HG03064 (cell line): ENCODE data around the gene MGAT4B.
"Not testable (repeated sequence)": the region's sequence is repeated elsewhere in the genome, so short reads cannot be mapped to it uniquely, and the experiment has no call there.

Experiments
- ATAC-seq: cut with Tn5 transposase; IDR thresholded peaks from one replicate; pipeline ENCODE4 v1.9.1; 2021; ENCODE audit warnings: low read depth; ENCODE audit not compliant: unreplicated experiment

The MGAT4B gene

DNA sequence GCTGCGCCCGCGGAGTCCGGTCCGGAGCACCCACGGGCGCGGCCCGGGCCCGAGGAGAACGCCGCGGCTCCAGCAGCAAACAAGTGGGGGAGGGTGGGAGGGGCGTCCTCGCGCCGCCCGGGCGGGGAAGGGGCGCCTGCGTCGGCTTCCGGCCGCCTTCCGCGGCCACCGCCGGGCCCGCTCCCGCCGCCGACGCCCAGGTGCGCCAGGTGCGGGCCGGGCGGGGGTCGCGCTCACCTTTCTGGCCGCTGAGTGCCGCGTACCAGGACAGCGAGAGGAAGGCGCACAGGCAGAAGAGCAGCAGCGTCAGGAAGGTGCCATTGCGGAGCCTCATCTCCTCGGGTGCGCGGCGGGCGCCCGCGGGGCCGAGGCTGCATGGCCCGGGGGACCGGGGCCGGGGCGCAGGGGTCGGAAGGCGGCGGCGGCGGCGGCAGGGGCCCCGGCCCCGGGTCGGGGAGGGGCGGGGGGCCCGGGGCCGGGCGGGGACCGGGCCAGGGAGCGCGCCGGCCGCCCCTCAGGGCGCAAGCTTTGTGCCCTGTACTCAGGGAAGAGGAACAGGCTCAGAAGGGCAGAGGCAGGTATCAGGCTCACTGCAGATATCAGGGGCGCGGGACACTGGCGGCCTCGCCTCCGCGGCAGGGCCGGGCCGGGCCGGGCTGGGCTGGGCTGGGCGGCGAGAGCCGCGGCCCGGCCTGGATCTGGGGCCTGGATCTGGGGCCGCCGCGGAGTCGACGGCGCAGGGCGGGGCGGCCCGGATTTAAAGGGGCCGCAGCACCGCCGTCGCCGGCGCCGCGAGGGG lies at the start of gene MGAT4B:
MGAT4B (minus strand) TSS at position 617 of the 799 bp plus-strand sequence; CDS start at position 334, 283 bp downstream.
- ATAC-seq = peak; percentile 69

DNA sequence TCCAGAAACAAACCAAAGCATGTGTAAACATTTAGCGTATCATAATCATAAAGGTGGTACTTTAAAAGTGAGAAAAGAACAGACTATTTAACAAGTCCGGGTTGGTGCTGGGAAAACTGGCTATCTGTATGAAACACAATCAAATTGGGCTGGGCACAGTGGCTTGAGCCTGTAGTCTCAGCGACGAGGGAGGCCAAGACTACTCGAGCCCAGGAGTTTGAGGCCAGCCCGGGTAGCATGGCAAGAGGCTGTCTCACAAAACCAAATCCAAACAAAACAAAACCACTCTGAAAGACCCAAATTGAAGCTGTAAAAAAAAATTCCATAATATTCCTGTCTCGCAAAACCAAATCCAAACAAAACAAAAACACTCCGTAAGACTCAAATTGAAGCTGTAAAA lies 47.7 kb upstream of the MGAT4B start:
- no peak for ATAC-seq

DNA sequence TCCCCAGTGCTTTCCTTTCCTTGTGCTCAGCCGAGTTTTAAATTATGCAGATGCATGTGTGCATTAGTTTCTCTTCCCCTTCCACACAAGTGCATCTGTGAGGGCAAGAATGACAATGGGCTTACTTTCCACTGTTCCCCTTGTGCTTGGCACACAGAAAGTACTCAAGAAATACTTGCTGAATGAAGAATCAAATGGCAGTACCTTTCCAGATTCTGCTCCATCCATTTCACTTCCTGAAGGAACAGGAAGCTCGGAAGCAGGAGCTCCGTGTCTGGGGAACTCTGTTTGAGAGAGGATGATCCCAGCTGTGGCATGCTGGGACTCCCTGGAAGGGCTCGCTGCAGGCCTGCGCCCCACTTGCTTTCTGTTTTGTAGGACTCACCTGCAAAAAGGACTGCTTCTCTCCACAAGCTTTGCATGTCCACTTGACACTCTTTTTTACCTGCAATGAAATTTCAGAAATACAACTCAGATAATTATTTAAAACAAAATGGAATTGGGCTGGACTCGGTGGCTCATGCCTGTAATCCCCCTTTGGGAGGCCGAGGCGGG lies 46.4 kb upstream of the MGAT4B start:
- ATAC-seq = peak; percentile 81

DNA sequence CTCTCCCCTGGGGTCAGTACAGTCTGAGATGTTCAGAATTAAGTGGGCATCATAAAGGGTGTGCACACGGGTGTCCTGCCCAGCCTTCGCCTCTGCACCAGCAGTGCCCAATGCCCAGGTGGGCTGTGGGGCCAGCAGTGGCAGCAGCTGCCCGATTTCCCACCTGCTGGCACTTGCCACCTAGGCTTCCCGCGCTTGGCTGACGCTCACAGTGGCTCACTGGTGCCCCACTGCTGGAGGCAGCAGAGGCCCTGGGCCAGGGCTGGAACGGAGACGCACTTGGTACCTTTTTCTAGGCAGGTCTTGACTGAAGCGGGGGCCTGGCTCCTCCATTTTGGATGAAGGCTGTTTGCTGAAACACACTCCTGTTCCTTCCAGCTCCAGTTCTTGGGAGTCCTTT lies 35.0 kb upstream of the MGAT4B start:
- ATAC-seq = no peak

DNA sequence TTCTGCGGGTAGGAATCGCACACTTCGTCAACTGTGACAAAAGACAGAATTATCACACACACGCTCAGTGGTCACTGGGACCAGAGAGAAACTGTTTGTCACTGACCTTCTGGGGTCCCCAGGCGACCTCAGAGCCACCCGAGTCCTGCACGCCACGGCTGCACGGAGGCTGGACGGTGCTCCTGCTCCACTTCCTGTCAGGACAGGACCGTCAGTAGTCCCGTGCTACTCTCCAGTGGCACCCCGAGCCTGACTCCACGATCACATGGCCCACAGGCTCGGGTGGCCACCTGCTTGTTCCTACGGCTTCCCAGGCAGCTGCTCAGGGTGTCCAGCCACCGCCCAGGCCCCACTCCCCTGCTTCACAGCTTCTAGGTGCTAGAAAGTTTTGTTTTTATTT lies 34.1 kb upstream of the MGAT4B start:
- no peak for ATAC-seq

DNA sequence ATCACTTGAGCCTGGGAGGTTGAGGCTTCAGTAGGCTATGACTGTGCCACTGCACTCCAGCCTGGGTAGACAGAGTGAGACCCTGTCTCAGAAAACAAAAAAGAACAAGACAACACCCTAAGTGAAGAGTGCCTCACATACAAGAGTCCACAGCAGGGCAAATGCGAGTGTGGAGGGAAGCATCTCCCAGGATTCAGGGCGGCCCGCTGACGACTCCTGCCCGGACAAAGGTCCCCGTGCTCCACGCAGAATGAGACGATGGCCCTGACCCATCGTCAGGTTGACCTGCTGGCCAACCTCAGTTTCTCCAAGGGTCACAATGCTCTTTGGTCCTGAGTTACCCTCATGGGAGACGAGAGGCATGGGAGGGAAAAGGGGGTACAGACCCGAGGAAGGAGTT lies 33.7 kb upstream of the MGAT4B start:
- ATAC-seq = no peak

DNA sequence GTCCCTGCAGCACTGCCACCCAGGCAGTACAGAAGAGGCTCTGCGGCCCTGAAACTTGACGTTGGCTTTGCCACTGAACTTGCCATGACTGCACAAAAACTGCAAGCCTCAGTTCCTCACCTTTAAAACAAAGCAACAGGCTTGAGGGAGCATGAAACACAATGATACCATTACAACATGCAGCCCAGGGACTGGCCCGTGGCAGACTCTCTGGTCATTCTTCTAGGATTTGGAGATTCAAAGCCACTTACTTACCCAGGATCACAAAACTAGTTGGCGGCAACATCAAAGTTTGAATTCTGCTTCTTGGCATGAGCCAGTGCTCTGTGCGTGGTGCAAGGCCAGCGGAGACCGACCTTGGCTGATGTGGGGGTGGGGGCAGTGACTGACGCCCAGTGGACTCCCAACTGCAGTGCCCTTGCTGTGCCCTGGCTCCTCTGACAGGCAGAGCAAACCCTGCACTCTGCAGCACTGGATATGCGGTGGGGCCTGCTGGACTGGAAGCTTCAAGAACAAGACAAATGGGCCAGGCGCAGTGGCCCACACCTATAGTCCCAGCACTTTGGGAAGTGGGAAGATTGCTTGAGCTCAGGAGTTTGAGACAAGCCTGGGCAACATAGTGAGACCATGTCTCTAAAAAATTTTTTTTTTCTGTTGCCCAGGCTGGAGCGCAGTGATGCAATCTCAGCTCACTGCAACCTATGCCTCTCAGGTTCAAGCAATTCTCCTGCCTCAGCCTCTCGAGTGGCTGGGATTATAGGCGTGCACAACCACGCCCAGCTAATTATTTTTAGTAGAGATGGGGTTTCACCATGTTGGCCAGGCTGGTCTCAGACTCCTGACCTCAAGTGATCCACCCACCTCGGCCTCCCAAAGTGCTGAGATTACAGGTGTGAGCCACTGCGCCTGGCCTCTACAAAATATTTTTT lies 32.9 kb upstream of the MGAT4B start:
- ATAC-seq = no peak

DNA sequence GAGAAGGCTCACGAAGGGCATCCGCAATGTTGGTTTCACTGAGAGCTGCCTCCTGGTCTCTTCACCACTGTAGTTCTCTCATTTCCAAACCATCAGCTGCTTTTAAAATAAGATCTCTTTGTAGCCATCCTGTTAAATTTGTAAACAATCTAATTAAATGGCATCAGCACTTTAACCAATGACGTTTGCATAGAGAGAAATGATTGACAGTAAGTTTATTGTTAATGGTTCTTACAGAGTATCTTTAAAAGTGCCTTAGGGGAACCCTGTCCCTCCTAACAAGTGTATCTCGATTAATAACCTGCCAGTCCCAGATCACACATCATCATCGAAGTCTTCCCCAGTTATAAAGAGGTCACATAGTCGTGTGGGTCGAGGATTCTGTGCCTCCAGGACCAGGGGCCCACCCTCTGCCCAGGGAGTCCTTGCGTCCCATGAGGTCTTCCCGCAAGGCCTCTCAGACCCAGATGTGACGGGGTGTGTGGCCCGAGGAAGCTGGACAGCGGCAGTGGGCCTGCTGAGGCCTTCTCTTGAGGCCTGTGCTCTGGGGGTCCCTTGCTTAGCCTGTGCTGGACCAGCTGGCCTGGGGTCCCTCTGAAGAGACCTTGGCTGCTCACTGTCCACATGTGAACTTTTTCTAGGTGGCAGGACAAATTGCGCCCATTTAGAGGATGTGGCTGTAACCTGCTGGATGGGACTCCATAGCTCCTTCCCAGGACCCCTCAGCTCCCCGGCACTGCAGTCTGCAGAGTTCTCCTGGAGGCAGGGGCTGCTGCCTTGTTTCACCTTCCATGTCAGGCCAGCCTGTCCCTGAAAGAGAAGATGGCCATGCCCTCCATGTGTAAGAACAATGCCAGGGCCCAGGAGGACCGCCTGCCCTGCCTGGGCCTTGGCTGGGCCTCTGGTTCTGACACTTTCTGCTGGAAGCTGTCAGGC lies 30.7 kb upstream of the MGAT4B start:
- no peak for ATAC-seq

DNA sequence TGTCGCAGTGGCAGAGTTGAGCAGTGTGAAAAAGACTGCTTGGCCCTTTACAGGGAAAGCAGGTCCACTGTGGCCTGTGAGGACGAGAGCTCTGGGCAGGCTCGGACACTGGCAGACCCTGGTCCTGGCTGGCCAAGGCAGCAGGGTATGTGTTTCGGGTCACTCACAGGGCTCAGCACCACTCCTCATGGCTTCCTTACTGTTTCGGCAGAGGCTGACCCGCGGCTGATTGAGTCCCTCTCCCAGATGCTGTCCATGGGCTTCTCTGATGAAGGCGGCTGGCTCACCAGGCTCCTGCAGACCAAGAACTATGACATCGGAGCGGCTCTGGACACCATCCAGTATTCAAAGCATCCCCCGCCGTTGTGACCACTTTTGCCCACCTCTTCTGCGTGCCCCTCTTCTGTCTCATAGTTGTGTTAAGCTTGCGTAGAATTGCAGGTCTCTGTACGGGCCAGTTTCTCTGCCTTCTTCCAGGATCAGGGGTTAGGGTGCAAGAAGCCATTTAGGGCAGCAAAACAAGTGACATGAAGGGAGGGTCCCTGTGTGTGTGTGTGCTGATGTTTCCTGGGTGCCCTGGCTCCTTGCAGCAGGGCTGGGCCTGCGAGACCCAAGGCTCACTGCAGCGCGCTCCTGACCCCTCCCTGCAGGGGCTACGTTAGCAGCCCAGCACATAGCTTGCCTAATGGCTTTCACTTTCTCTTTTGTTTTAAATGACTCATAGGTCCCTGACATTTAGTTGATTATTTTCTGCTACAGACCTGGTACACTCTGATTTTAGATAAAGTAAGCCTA lies 29.8 kb upstream of the MGAT4B start:
- peak; percentile 61 for ATAC-seq

DNA sequence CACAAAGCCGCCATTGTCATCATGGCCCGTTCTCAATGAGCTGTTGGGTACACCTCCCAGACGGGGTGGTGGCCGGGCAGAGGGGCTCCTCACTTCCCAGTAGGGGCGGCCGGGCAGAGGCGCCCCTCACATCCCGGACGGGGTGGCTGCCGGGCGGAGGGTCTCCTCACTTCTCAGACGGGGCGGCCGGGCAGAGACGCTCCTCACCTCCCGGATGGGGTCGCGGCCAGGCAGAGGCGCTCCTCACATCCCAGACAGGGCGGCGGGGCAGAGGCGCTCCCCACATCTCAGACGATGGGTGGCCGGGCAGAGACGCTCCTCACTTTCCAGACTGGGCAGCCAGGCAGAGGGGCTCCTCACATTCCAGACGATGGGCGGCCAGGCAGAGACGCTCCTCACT lies 28.2 kb upstream of the MGAT4B start:
- ATAC-seq = not testable (repeated sequence)

DNA sequence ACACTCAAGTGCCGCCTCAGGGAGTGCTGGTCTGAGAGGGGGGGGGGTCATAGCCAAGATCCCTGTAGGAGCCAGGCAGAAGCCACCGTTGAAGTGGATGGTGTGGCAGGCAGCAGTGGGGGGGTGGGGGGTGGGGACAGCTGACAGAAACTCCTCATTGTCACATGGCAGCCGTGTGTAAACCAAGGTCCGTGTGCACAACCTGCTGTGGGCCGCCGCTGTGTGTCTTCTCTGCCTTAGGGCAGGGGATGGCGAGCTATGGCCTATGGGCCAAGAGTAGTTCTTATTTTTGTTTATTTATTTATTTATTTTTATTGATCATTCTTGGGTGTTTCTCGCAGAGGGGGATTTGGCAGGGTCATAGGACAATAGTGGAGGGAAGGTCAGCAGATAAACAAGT lies 27.5 kb upstream of the MGAT4B start:
- no peak for ATAC-seq

DNA sequence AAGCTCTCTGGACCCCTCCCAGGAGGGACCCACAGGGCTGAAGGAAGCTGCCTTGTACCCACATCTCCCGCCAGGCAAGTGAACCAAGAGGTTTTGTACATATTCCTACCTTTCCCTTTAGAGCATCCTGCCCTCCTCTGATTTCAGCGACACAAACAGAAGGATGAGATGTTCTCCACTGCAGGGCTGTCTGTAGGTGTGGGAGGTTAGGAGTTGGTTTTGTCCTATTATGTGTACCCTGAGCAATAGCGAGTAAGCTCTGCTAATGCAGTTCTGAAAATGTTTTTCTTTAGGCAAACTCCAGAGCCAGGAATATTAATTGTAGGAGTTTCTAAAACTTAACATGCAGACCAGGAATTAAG lies 27.0 kb upstream of the MGAT4B start:
- ATAC-seq = no peak

DNA sequence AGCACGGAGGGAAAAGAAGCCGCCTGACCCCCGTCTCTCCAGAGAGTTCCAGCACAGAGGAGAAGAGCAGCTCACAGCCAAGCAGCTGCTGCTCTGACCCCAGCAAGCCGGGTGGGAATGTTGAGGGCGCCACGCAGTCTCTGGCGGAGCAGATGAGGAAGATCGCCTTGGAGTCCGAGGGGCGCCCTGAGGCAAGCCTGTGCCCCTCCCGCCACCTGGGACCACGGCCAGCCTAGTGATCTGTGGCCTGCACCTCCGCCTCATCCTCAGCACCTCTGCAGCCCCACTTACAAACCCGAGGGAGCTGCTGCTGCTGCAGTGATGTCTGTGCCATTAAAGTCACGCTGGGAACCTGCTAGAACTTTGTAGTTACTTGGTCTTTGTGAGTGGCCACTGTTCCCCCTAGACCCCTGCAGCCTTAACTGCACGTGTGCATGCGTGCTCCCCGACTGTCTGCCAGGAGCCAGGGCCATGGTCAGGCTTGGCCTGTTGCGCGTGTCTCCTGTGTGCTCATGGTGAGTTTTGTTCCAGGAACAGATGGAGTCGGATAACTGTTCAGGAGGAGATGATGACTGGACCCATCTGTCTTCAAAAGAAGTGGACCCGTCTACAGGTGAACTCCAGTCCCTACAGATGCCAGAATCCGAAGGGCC lies 26.5 kb upstream of the MGAT4B start:
- ATAC-seq = no peak

DNA sequence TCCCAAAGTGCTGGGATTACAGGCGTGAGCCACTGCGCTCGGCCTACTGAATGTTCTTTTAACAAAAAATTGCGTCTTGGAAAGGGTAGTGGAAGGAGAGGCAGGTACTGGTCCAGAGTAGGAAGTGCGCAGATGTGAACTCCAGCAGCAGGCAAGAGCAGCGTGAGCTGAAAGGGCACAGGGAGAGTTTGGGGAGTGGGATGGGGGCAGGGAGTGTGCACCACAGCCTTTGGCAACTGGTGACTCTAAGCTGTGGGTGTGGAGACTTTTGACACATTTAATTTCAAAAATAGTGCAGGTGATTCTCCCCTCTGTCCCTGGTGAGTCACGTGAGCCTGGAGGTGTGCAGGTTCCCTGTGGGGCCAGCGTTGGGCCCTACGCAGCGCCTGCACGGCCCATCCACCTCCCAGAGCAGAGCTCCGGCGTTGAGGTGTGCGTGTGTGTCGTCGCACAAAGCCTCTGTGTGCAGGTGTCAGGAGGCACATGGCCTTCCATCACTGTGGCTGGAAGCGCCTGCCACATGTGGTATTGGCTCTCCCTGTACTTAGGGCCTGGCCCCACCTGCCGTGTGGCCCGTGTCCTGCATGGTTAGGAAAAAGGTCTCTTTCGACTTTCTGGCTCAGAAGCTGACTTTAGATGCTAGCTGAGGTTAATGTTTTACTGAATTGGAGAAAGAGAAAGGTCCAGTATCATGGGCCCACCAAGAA lies 25.5 kb upstream of the MGAT4B start:
- no peak for ATAC-seq

DNA sequence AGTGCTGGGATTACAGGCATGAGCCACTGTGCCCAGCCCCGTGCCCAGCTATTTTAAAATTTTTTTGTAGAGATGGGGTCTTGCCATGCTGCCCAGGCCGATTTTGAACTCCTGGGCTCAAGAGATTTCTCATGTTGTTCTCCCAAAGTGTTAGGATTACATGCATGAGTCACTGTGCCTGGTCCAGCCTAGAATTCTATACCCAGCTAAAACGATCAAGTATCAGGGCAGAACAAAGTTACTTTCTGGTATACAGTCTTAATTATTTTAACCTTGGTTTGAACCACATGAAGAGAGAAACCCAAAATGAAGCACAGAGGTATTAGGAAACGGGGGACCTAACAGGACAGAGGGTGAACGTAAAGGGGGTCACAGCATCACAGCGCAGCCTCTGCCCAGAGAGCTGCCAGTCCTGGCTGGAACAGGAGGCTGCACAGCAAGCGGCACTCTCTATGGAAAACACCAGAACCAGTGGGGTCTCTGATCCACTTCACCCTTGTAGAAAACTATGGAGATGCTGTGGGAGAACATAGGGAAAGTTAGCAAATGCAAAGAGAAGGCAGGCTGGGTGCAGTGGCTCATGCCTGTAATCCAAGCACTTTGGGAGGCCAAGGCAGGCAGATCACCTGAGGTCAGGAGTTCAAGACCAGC lies 24.3 kb upstream of the MGAT4B start:
- ATAC-seq = no peak

DNA sequence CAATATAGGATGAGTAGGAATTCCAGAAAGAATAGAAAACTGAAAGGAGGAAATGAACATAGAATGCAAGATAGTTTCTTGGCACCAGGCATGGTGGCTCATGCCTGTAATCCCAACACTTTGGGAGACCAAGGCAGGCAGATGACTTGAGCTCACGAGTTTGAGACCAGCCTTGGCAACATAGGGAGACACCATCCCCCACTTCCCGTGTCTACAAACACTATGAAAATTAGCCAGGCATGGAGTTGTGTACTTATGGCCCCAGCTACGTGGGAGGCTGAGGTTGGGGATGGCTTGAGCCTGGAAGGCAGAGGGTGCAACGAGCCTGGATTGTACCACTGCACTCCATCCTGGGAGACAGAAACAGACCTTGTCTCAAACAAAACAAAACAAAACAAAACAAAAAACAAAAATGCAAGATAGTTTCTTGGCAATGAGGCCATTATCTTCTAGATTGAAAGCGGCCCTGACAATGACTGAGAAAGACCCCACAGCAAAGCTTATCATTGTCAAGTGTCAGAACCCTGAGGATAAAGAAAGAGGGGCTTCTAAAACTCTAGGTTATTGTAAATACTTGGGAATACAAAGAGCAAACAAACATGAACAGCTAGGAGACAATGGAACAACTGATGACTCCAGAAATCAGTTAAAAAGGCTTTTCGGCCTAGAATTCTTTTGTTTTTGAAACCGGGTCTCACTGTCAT lies 23.2 kb upstream of the MGAT4B start:
- ATAC-seq = no peak

DNA sequence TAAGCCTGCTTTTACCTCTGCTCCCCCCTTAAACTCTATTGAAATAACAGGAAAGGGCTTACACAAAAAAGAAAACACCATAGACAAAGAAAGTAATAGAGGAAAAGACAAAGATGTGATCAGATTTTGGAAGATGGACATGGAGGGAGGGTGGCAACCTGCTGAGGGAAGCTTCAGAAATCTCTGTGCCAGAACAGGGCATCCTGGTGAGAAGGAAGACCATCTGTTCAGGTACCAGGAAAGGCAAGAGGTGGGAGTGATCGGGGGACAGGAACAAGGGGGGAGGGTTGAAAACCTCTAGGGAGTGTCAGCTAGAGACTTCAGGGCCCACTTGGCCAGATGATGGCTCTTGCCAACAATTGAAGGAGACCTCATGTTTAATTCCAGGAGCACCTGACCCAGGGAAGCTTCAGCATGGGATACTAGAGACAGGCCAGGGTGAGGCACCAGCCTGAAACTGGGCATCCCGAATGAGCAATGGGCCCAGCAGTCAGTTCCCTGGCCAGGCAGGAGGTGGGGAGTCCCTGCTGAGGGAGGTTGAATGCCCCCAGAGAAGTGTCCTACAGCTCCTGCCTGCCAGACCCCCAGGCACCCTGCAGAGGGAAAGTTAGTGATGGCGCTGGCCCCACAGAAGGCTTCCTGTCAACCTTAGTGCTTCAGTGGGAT lies 22.2 kb upstream of the MGAT4B start:
- ATAC-seq = no peak
